HG02870 (cell line): ENCODE results near the gene EMX1.

ENCODE experiments used
- ATAC-seq: cut with Tn5 transposase; IDR thresholded peaks from one replicate; pipeline ENCODE4 v1.9.1; 2021; ENCODE audit warnings: mild to moderate bottlenecking, moderate library complexity; ENCODE audit not compliant: unreplicated experiment

EMX1 gene

GRCh38 chr2:72974436-72974754 lies 57.1 kb downstream of the EMX1 start:
- no peak for ATAC-seq

DNA sequence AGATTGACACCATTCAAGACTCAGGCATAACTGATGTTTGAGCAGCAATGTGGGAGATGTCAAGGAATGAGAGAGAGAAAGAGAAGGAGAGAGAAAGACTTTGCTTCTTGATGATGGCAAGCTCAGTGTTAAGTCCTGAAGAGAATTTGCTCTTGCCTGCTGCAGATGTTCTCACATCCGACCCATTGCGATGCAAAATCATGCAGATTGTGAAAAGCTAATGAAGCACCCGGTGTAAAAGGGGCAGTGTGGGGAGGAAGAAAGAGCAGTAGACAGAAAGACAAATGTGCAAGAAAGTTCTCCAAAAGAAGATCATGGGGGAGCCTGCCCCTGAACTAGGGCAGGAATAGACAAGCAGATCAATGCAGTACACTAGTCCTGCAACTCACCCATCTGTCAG lies 57.7 kb downstream of the EMX1 start:
- ATAC-seq = no peak

DNA sequence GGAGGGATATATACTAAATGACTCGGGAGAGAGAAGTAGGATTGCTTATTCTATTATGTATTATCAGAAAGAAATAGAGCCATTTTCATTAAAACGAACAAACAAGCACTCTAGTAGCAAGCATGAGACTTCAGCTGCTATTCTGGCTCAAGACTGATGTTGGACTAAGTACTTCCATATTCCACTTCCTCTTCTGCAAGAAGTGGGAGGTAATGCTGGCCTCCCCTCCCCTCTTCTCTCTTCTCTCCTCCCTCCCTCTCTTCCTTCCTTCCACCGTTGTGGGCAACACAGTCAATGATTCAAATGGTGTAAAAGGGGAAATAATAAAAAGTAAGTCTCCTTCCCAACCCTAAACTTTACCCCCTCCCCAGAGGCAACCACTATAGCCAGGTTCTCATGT lies 62.6 kb downstream of the EMX1 start:
- ATAC-seq = no peak

DNA sequence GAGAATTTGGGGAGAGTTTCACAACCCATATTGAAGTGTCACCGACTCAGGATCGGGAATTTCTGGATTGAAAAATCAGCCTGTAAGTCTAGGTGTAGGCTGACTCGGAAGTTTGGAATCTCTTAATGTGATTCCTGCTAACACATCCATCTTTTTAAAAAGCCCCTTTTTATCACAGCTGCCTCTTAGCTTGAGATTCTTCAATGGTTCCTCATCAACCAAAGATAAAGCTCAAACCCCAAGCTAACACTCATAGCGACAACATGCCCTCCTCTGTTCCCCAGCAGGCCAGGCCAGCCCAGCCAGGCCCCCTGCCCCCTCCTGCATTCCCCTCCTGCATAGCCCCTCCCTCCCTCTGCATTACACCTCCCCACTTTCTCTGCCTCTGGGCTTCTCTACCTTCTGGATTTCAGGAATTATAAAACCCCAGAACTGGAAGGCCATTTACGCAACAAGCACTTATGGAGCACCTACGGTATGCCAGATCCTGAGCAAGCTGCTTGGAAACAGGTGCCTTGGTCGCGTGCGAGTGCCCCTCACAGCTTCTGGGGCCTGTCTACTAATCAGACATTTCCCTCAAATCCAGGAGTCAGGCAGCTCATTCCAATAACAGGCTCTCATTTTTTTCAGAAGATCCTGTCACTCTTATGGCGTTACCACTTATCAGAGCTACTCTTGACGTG lies 63.4 kb downstream of the EMX1 start:
- no peak for ATAC-seq

DNA sequence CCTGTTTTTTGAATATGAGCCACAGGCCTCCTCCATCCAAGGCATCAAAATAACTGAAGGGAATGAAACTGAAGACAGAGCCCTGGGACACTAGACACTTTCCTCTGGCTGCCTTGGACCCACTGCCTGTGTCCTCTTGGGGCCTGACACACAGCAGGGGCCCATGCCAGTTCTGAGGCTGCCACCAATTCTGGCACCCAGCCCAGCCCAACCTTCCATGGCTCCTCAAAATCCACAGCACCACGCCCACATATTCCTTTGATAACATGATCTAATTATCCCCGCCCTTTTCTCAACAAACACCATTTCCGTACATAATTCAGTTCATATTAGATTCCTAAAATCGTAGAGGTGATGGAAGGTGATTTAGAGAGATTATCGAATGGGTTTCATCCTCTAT lies 64.2 kb downstream of the EMX1 start:
- no peak for ATAC-seq

GRCh38 chr2:72982219-72982618 lies 64.9 kb downstream of the EMX1 start:
- no peak for ATAC-seq

- no peak for ATAC-seq
Observed at GRCh38 chr2:72982781-72983499, 65.6 kb downstream of the EMX1 start.

DNA sequence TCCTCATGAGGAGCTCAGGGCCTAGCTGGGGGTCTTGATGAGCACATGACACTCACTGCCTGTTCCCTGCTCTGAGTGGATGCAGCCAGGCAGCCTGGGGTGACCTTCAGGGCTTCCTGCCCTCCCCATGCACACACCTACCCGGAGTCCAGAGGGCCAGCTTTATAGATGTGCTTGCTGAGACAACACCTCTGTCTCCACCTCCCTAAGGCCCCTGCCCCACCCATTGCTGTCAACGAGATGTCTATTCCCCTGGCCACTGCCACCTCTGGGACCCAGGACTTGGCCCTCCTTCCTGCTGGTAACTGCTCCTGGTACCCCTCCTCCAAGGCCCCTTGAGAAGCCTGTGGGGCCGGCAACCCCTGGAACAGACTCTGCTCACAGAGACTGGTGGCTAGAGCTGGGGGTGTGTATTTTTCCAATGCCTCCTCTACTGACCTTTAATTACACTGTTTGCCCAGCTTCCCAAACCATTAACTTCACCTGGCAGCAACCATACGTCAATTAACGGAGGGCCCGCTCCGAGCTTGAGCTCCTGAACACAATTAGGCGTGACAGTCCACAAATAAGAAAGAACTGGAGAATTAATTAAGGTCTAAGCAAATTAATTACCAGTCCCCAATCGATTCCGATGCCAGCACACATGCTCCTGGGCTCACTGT lies 66.3 kb downstream of the EMX1 start:
- ATAC-seq = no peak

DNA sequence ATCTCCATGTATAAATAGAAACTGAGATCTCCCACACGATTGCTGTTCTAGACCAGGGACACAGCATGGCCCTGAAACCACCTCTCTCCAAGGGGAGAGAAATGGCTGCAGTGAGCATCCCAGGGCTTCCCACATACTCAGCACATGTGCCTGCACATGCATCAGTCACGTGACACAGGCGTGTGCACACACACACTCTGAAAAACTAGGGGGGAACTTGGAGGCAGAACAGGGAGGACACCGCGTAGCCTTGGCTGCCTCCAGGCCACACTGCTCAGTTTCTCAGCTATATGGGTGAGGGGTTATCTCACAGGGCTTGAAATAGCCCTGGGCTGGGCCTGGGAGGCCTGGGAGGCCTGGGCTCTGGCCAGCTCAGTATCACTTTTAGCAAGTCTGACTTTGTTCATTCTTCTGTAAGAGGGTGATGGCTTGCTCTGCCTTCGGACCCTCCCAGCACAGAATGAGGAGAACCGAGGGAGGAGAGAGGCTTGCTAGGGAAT lies 66.9 kb downstream of the EMX1 start:
- ATAC-seq = no peak
